Measurements from ENCODE around the gene S100A3. TPM values are rescaled to one million over a fixed set of nuclear protein-coding genes. Genes with fewer than 3 reads are reported as not detected.

Gene S100A3
- total and polyA plus RNA-seq, 2 of the 13 experiments (the other 11 are each of a cell fraction or from before 2014, with no cell fraction given), result 2.5 to 4.5 TPM

GRCh38 chr1:153566414-153567371 lies 17.6 kb upstream of the S100A3 start (continued):
- TF ChIP-seq ZNF276 (CRISPR knock-in tag; IDR thresholded peaks at IDR 0.05; ENCODE audit: low read depth) (no peak), NR2F6 (IDR thresholded peaks at IDR 0.05) (no peak), NR2F6 (CRISPR knock-in tag; IDR thresholded peaks at IDR 0.05) (peak; percentile 41), XRCC5 (optimal IDR thresholded peaks at IDR 0.05; ENCODE audit: low read length) (peak; percentile 32), KDM3A (CRISPR knock-in tag; IDR thresholded peaks at IDR 0.05; ENCODE audit: low read depth) (no peak), KLF6 (CRISPR knock-in tag; IDR thresholded peaks at IDR 0.05) (peak; percentile 37; the same call in 1 of the 2 replicates), FOXO1 (CRISPR knock-in tag; IDR thresholded peaks at IDR 0.05) (peak; percentile 13; the same call in 1 of the 2 replicates), PHB2 (IDR thresholded peaks at IDR 0.05; ENCODE audit: partially characterized antibody) (no peak), ZBTB46 (CRISPR knock-in tag; IDR thresholded peaks at IDR 0.05; ENCODE audit: borderline replicate concordance) (0 out of 2 replicates have a peak, but pooled peaks have one; percentile 78), HNRNPH1 (optimal IDR thresholded peaks at IDR 0.05; ENCODE audit: low read depth, low read length) (no peak), ZHX2 (IDR thresholded peaks at IDR 0.05; ENCODE audit: low read depth) (peak; percentile 6; the same call in 1 of the 2 replicates), ZHX2 (CRISPR knock-in tag; IDR thresholded peaks at IDR 0.05; ENCODE audit: borderline replicate concordance) (no peak), ZBTB33 (CRISPR knock-in tag; IDR thresholded peaks at IDR 0.05) (0 out of 2 replicates have a peak, but pooled peaks have one; percentile 16), MAX (IDR thresholded peaks at IDR 0.05) (0 out of 2 replicates have a peak, but pooled peaks have one; percentile 32), SETDB1 (CRISPR knock-in tag; IDR thresholded peaks at IDR 0.05; ENCODE audit: borderline replicate concordance) (no peak)

Data from HepG2 (cell line).